Hepatocyte (in vitro differentiated cells): ENCODE data around the gene CDC42EP1. TPM values are rescaled to one million over a fixed set of nuclear protein-coding genes. Genes with fewer than 3 reads are reported as not detected.

ENCODE experiments used
- DNase-seq: peaks from one replicate; pipeline ENCODE4 v3.0.0-alpha.2; 2016; ENCODE audit warnings: low spot score
- H2AFZ ChIP-seq: fragments of 200-600 bp; sonication (generic); 2 replicates; pipeline ENCODE4 v1.6.0; 2016; ENCODE audit warnings: antibody characterized with exemption, mild to moderate bottlenecking
- H3K27ac ChIP-seq: fragments of 200-600 bp; sonication (generic); 2 replicates; pipeline ENCODE4 v1.5.1; 2016; ENCODE audit warnings: mild to moderate bottlenecking
- H3K27me3 ChIP-seq: fragments of 200-600 bp; sonication (generic); 2 replicates; pipeline ENCODE4 v1.6.1; 2016
- H3K36me3 ChIP-seq: fragments of 200-600 bp; sonication (generic); replicated peaks from 2 replicates; pipeline ENCODE4 v1.5.1; 2016; ENCODE audit warnings: low read depth; ENCODE audit not compliant: insufficient read depth
- H3K4me1 ChIP-seq: fragments of 200-600 bp; sonication (generic); 2 replicates; pipeline ENCODE4 v1.5.1; 2016; ENCODE audit warnings: mild to moderate bottlenecking, moderate library complexity; ENCODE audit not compliant: insufficient read depth
- H3K4me2 ChIP-seq: fragments of 200-600 bp; sonication (generic); 2 replicates; pipeline ENCODE4 v1.6.0; 2016
- H3K4me3 ChIP-seq: fragments of 200-600 bp; sonication (generic); 2 replicates; pipeline ENCODE4 v1.5.1; 2016; ENCODE audit warnings: mild to moderate bottlenecking
- H3K79me2 ChIP-seq: fragments of 200-600 bp; sonication (generic); 2 replicates; pipeline ENCODE4 v1.6.0; 2017; ENCODE audit warnings: mild to moderate bottlenecking
- H3K9me2 ChIP-seq: fragments of 200-600 bp; sonication (generic); replicated peaks from 2 replicates; pipeline ENCODE4 v1.6.0; 2017; ENCODE audit warnings: mild to moderate bottlenecking; ENCODE audit not compliant: insufficient read depth
- H3K9me3 ChIP-seq: fragments of 200-600 bp; sonication (generic); 2 replicates; pipeline ENCODE4 v1.5.1; 2016; ENCODE audit warnings: low read depth, mild to moderate bottlenecking
- H4K20me1 ChIP-seq: fragments of 200-600 bp; sonication (generic); 2 replicates; pipeline ENCODE4 v1.6.0; 2016; ENCODE audit warnings: mild to moderate bottlenecking; ENCODE audit not compliant: insufficient read depth, poor library complexity, severe bottlenecking
- CTCF ChIP-seq: fragments of 200-600 bp; sonication (generic); IDR thresholded peaks from 2 replicates; pipeline ENCODE4 v1.5.1; 2016; ENCODE audit warnings: antibody characterized with exemption, mild to moderate bottlenecking; ENCODE audit not compliant: poor library complexity
- EZH2 ChIP-seq: fragments of 200-600 bp; sonication (generic); IDR thresholded peaks from 2 replicates; pipeline ENCODE4 v1.6.1; 2016; ENCODE audit warnings: antibody characterized with exemption, mild to moderate bottlenecking, borderline replicate concordance
- EZH2phosphoT487 ChIP-seq: fragments of 200-600 bp; sonication (generic); IDR thresholded peaks from one replicate; pipeline ENCODE4 v1.6.1; 2018; ENCODE audit warnings: antibody characterized with exemption, mild to moderate bottlenecking, low read depth, moderate library complexity; ENCODE audit not compliant: unreplicated experiment, severe bottlenecking
- WGBS: methylation state at CpG from one replicate; pipeline ENCODE4 v1.1.6; 2016; ENCODE audit warnings: low lambda C conversion rate; ENCODE audit errors: missing lambda C conversion rate; 5-methylcytosine and 5-hydroxymethylcytosine counted together
- polyA plus RNA-seq: library from polyadenylated mRNA; unstranded; fragments of >200 nt; fragmentation: Nextera tagmentation; extraction: Ambion mirVana; gene quantifications from 2 replicates; pipeline ENCODE4 v1.2.1, GENCODE V29; 2016
- total RNA-seq: library from RNA; depleted of rRNA; stranded (reverse); fragments of >200 nt; gene quantifications from 2 replicates; pipeline ENCODE4 v1.2.3, GENCODE V29; 2014

Gene CDC42EP1
- total RNA-seq (31.4 and 34.6 TPM in 2 replicates), polyA plus RNA-seq (146 and 149 TPM in 2 replicates)

GRCh38 chr22:37559901-37560607, at the start of gene CDC42EP1:
TSS of gene CDC42EP1 (plus strand) at chr22:37560480. CDS start at chr22:37566350, 5,870 bp downstream.
- Histone ChIP-seq H3K4me2 (peak within 1 kb of the TSS; percentile 97), H3K4me1 (peaks cover 49% of the 10 kb centered on the region), H3K79me2 (peaks cover 36% of the 10 kb centered on the region), H3K27me3 (no peaks in the 10 kb centered on the region), H3K27ac (peak within 1 kb of the TSS; percentile 100), H3K9me3 (no peaks in the 10 kb centered on the region), H3K9me2 (no peaks in the 10 kb centered on the region), H2AFZ (peak within 1 kb of the TSS; percentile 36), H3K36me3 (no peaks in the 10 kb centered on the region), H4K20me1 (peaks cover 18% of the 10 kb centered on the region), H3K4me3 (peak within 1 kb of the TSS; percentile 99)
- TF ChIP-seq EZH2, result no peak
- no peak for TF ChIP-seq EZH2phosphoT487
- peak; percentile 89 for DNase-seq
- 16% methylated on average over 24 of the region's 76 CpGs for WGBS

GRCh38 chr22:37511395-37512104, 48.7 kb upstream of the CDC42EP1 start:
- DNase-seq, result no peak
- no peak overlapping the region for H2AFZ ChIP-seq
- H3K36me3 ChIP-seq, result no peaks in the 10 kb centered on the region
- 91% methylated on average over 5 of the region's 6 CpGs for WGBS
- H3K4me1 ChIP-seq, result peaks cover 46% of the 10 kb centered on the region
- H3K4me2 ChIP-seq, result peak overlapping the region; percentile 67
- peak overlapping the region; percentile 99 for H3K27ac ChIP-seq
- no peak overlapping the region for H3K4me3 ChIP-seq
- no peaks in the 10 kb centered on the region for H4K20me1 ChIP-seq
- no peak for TF ChIP-seq EZH2
- no peak for TF ChIP-seq CTCF
- TF ChIP-seq EZH2phosphoT487, result no peak
- H3K9me3 ChIP-seq, result no peaks in the 10 kb centered on the region
- no peaks in the 10 kb centered on the region for H3K27me3 ChIP-seq
- H3K9me2 ChIP-seq, result no peaks in the 10 kb centered on the region
- H3K79me2 ChIP-seq, result peaks cover 20% of the 10 kb centered on the region

GRCh38 chr22:37514526-37515051, 45.7 kb upstream of the CDC42EP1 start:
- H2AFZ ChIP-seq, result no peak overlapping the region
- no peak for TF ChIP-seq EZH2
- no peak for TF ChIP-seq EZH2phosphoT487
- no peak for TF ChIP-seq CTCF
- peaks cover 38% of the 10 kb centered on the region for H3K79me2 ChIP-seq
- H3K4me2 ChIP-seq, result no peak overlapping the region
- peaks cover 35% of the 10 kb centered on the region for H3K4me1 ChIP-seq
- no peaks in the 10 kb centered on the region for H3K36me3 ChIP-seq
- no peaks in the 10 kb centered on the region for H3K9me3 ChIP-seq
- no peaks in the 10 kb centered on the region for H3K27me3 ChIP-seq
- no peak overlapping the region for H3K4me3 ChIP-seq
- no peaks in the 10 kb centered on the region for H3K9me2 ChIP-seq
- H3K27ac ChIP-seq, result no peak overlapping the region
- DNase-seq, result no peak
- no peaks in the 10 kb centered on the region for H4K20me1 ChIP-seq
- WGBS, result 86% methylated on average over 15 of the region's 15 CpGs

GRCh38 chr22:37515901-37516300, 44.4 kb upstream of the CDC42EP1 start:
- peaks cover 25% of the 10 kb centered on the region for H3K4me1 ChIP-seq

More at GRCh38 chr22:37515901-37516300, 44.4 kb upstream of the CDC42EP1 start:
- Histone ChIP-seq H3K36me3 (no peaks in the 10 kb centered on the region), H3K9me3 (no peaks in the 10 kb centered on the region), H3K9me2 (no peaks in the 10 kb centered on the region), H3K4me2 (no peak overlapping the region), H4K20me1 (no peaks in the 10 kb centered on the region), H3K79me2 (peaks cover 32% of the 10 kb centered on the region), H3K4me3 (no peak overlapping the region), H3K27ac (no peak overlapping the region), H2AFZ (no peak overlapping the region), H3K27me3 (no peaks in the 10 kb centered on the region)
- 96% methylated on average over 23 of the region's 23 CpGs for WGBS
- no peak for DNase-seq
- TF ChIP-seq EZH2phosphoT487 (no peak), CTCF (no peak), EZH2 (no peak)
